ENCODE results near the gene USP32.

Gene USP32

GRCh38 chr17:60296177-60296576 is 95.8 kb downstream of the USP32 start:
- no peak for DNase-seq (ENCODE audit: low read depth)

- DNase-seq (ENCODE audit: low read depth): no peak
Observed at GRCh38 chr17:60293580-60294335, 98.2 kb downstream of the USP32 start.

- no peak for DNase-seq (ENCODE audit: low read depth)
Observed at GRCh38 chr17:60292697-60293096, 99.2 kb downstream of the USP32 start.

GRCh38 chr17:60284709-60285108 is 107.2 kb downstream of the USP32 start:
- DNase-seq (ENCODE audit: low read depth): no peak

- DNase-seq (ENCODE audit: low read depth): no peak
Observed at GRCh38 chr17:60283816-60284215, 108.1 kb downstream of the USP32 start.

GRCh38 chr17:60280673-60281072 is 111.3 kb downstream of the USP32 start:
- DNase-seq (ENCODE audit: low read depth): no peak

- no peak for DNase-seq (ENCODE audit: low read depth)
Observed at GRCh38 chr17:60278237-60278636, 113.7 kb downstream of the USP32 start.

GRCh38 chr17:60277258-60277657 is 114.7 kb downstream of the USP32 start:
- no peak for DNase-seq (ENCODE audit: low read depth)

- DNase-seq (ENCODE audit: low read depth): no peak
Observed at GRCh38 chr17:60269417-60269816, 122.5 kb downstream of the USP32 start.

GRCh38 chr17:60260540-60260939 is 131.4 kb downstream of the USP32 start:
- no peak for DNase-seq (ENCODE audit: low read depth)

GRCh38 chr17:60258313-60258712 is 133.6 kb downstream of the USP32 start:
- DNase-seq (ENCODE audit: low read depth): no peak

- DNase-seq (ENCODE audit: low read depth): no peak
Observed at GRCh38 chr17:60256174-60256573, 135.8 kb downstream of the USP32 start.

GRCh38 chr17:60253048-60253447 is 138.9 kb downstream of the USP32 start:
- DNase-seq (ENCODE audit: low read depth): no peak

GRCh38 chr17:60252459-60252858 is 139.5 kb downstream of the USP32 start:
- DNase-seq (ENCODE audit: low read depth): no peak

- no peak for DNase-seq (ENCODE audit: low read depth)
Observed at GRCh38 chr17:60249290-60249826, 142.6 kb downstream of the USP32 start.

GRCh38 chr17:60248618-60249289 is 143.2 kb downstream of the USP32 start:
- DNase-seq (ENCODE audit: low read depth): no peak

GRCh38 chr17:60247836-60248461 is 144.0 kb downstream of the USP32 start:
- DNase-seq (ENCODE audit: low read depth): no peak

- DNase-seq (ENCODE audit: low read depth): no peak
Observed at GRCh38 chr17:60244656-60245055, 147.3 kb downstream of the USP32 start.

- no peak for DNase-seq (ENCODE audit: low read depth)
Observed at GRCh38 chr17:60240290-60240689, 151.6 kb downstream of the USP32 start.

- no peak for DNase-seq (ENCODE audit: low read depth)
Observed at GRCh38 chr17:60231691-60232090, 160.2 kb downstream of the USP32 start.

GRCh38 chr17:60231234-60231633 is 160.7 kb downstream of the USP32 start:
- DNase-seq (ENCODE audit: low read depth): no peak

GRCh38 chr17:60230358-60230757 is 161.6 kb downstream of the USP32 start:
- no peak for DNase-seq (ENCODE audit: low read depth)

All from stimulated activated CD4-positive, alpha-beta T cell treated with anti-CD3 and anti-CD28 coated beads, Interleukin-2, amount 100 ng/mL, for 4 hours (primary cell).